GM13977 (cell line): ENCODE data around the gene TBC1D2B.
A peak's percentile ranks its signal among the peaks of the same experiment; 100 is the strongest.
"Not testable (repeated sequence)": the region's sequence is repeated elsewhere in the genome, so short reads cannot be mapped to it uniquely, and the experiment has no call there.

Source experiments
- DNase-seq: peaks from one replicate; pipeline ENCODE4 v3.0.0; 2012; ENCODE audit warnings: low spot score
- in situ Hi-C: fragments of 300-500 bp; cut with MboI; formaldehyde crosslinking; loops from one replicate; pipeline ENCODE4 v1.12.0; 2022; ENCODE audit warnings: low sequenced_read_pairs, low pct_unique_long_range_greater_than_20kb, mixed read lengths, inconsistent platforms; ENCODE audit not compliant: unreplicated experiment
- TF ChIP-seq, protein P1 (sequence below): IDR thresholded peaks from 2 replicates; pipeline ENCODE4 v1.5.1; 2012; ENCODE audit warnings: mild to moderate bottlenecking, control low read depth; ENCODE audit not compliant: insufficient read depth; ENCODE audit errors: extremely low read depth, missing control alignments

TBC1D2B gene

DNA sequence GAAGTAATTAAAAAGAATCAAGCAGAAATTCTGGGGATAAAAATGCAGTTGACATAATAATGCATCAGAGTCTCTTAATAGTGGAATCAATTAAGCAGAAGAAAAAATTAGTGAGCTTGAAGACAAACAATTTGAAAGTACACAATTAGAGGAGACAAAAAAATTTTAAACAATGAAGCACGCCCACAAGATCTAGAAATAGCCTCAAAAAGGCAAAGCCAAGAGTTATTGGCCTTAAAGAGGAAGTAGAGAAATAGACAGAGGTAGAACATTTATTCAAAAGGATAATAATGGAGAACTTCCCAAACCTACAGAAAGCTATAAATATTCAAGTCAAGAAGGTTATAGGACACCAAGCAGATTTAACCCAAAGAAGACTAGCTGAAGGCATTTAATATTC, 113.3 kb downstream of the TBC1D2B start:
- DNase-seq: no peak
- TF ChIP-seq, protein P1, sequence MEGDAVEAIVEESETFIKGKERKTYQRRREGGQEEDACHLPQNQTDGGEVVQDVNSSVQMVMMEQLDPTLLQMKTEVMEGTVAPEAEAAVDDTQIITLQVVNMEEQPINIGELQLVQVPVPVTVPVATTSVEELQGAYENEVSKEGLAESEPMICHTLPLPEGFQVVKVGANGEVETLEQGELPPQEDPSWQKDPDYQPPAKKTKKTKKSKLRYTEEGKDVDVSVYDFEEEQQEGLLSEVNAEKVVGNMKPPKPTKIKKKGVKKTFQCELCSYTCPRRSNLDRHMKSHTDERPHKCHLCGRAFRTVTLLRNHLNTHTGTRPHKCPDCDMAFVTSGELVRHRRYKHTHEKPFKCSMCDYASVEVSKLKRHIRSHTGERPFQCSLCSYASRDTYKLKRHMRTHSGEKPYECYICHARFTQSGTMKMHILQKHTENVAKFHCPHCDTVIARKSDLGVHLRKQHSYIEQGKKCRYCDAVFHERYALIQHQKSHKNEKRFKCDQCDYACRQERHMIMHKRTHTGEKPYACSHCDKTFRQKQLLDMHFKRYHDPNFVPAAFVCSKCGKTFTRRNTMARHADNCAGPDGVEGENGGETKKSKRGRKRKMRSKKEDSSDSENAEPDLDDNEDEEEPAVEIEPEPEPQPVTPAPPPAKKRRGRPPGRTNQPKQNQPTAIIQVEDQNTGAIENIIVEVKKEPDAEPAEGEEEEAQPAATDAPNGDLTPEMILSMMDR: no peak
- in situ Hi-C loops: loop anchor here (5.0 to 25.0 kb wide), 2 partner anchors 148 to 273 kb away; partner anchors contain the start of gene ACSBG1

DNA sequence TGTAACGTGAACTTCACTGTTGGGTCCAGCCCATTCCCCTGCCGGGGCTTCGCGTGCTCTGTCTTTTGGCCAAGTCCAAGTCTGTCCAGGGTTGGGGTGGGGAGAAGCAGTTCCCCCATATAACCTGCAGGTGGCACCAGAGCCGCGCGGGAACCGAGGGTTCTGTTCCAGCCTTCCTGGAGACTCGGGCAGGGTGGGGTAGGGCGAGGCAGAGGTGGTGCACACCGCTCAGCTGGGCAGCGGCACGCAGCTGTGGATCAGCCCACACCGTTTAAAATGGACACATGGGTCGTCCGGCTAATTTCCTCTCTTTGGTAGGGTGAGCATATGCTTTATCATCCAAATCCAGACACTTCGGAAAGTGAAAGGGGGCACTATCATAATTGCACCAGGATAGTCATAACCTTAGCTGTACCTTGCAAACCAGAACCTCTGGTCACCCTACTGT, 118.1 kb downstream of the TBC1D2B start:
- TF ChIP-seq, protein P1: peak; percentile 97
- in situ Hi-C loops: loop anchor here (25.0 kb wide), 1 partner anchor 278 kb away; the partner anchor contains the start of gene ACSBG1
- DNase-seq: peak; percentile 79

GRCh38 chr15:77958716-77959431, 118.6 kb downstream of the TBC1D2B start:
- DNase-seq: not testable (repeated sequence)
- in situ Hi-C loops: loop anchor here (25.0 kb wide), 1 partner anchor 278 kb away; the partner anchor contains the start of gene ACSBG1

DNA sequence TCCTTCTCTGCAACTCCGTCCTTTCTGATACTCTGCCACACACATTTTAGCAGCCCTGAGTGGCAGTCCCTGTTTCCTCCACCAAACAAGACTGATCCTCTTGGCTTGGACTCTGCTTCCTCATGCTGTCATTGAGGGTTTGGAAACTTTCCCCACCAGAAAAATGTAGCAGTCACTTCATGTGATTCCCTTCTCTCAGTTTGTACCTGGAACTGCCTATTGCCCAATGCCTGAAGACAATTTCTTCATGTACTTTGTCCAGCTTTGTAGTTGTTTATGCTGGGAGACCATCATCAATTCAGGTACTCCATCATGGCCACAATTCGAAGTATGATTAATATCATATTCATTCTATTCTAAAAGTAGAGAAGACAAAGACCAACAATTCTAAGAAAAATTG, 119.5 kb downstream of the TBC1D2B start:
- DNase-seq: not testable (repeated sequence)
- in situ Hi-C loops: loop anchor here (25.0 kb wide), 1 partner anchor 279 kb away; the partner anchor contains the start of gene ACSBG1

- in situ Hi-C loops: loop anchor here (25.0 kb wide), 1 partner anchor 283 kb away; the partner anchor contains the start of gene ACSBG1
- not testable (repeated sequence) for DNase-seq
Measured at GRCh38 chr15:77953926-77954325, 123.6 kb downstream of the TBC1D2B start.

- TF ChIP-seq, protein P1: peak; percentile 8
- in situ Hi-C loops: loop anchor here (25.0 kb wide), 1 partner anchor 284 kb away; the partner anchor contains the start of gene ACSBG1
- not testable (repeated sequence) for DNase-seq
Measured at GRCh38 chr15:77952928-77953446, 124.5 kb downstream of the TBC1D2B start.

- DNase-seq: not testable (repeated sequence)
- in situ Hi-C loops: loop anchor here (25.0 kb wide), 1 partner anchor 286 kb away; the partner anchor contains the start of gene ACSBG1
Measured at GRCh38 chr15:77951105-77951786, 126.3 kb downstream of the TBC1D2B start.

DNA sequence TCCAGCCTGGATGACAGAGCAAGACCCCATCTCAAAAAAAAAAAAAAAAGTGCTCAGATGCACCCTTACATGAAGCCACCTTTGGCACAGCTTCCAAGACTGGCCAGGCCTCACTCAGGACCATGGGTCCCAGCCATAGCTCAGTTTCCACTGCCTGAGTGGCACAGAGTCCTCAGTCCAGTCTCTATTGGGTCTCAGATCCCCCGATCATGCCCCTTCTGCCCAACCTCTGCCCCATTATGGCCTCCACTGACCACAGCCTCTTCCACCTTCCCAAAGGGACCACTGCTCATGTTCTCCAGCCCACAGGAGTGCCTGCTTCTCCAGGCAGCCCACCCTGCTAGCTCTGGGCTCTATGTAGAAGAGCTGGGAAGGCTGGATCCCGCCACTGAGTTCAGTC, 127.0 kb downstream of the TBC1D2B start:
- DNase-seq: not testable (repeated sequence)
- in situ Hi-C loops: loop anchor here (25.0 kb wide), 1 partner anchor 287 kb away; the partner anchor contains the start of gene ACSBG1

- TF ChIP-seq, protein P1: no peak
- in situ Hi-C loops: loop anchor here (10.0 kb wide), 1 partner anchor 799 kb away; no protein-coding TSS in a partner anchor
- no peak for DNase-seq
Measured at GRCh38 chr15:77945566-77945965, 131.9 kb downstream of the TBC1D2B start.
